Measurements from ENCODE around the gene CDK2.
A peak's percentile ranks its signal among the peaks of the same experiment; 100 is the strongest.

Gene CDK2

GRCh38 chr12:56017181-56017580 lies 50.6 kb downstream of the CDK2 start:
- DNase-seq = no peak

- DNase-seq = no peak
Observed at GRCh38 chr12:56018356-56018755, 51.7 kb downstream of the CDK2 start.

- peak; percentile 89 for DNase-seq
Observed at GRCh38 chr12:56020423-56021184, 54.0 kb downstream of the CDK2 start, which contains the start of gene IKZF4. Gene IKZF4 (plus strand): TSS chr12:56021043. CDS start chr12:56021494, 451 bp downstream.

- DNase-seq = no peak
Observed at GRCh38 chr12:56021889-56022497, 55.4 kb downstream of the CDK2 start.
